Muscle layer of colon (tissue), 2 donors: Measurements from ENCODE around the gene THSD7B.

Experiments
- H3K27ac ChIP-seq: one replicate; pipeline ENCODE4 v1.7.0; 2013; ENCODE audit warnings: low read depth, mild to moderate bottlenecking, low read length, moderate library complexity
- H3K27me3 ChIP-seq, 2 donors: one replicate each; pipeline ENCODE4 v1.7.0; 2013; ENCODE audit warnings: low read length in 2 of 2, mild to moderate bottlenecking in 2 of 2; ENCODE audit not compliant: insufficient read depth in 2 of 2, control insufficient read depth in 1 of 2
- H3K36me3 ChIP-seq: one replicate; pipeline ENCODE4 v1.7.0; 2013; ENCODE audit warnings: mild to moderate bottlenecking, low read length; ENCODE audit not compliant: insufficient read depth
- H3K4me1 ChIP-seq: one replicate; pipeline ENCODE4 v1.7.0; 2013; ENCODE audit warnings: mild to moderate bottlenecking, low read length; ENCODE audit not compliant: insufficient read depth
- H3K4me3 ChIP-seq, 2 donors: one replicate each; pipeline ENCODE4 v1.7.0; 2013; ENCODE audit warnings: low read length in 2 of 2, low read depth in 1 of 2, mild to moderate bottlenecking in 1 of 2, moderate library complexity in 1 of 2
- H3K9ac ChIP-seq: one replicate; pipeline ENCODE4 v1.7.0; 2013; ENCODE audit warnings: low read length
- H3K9me3 ChIP-seq: one replicate; pipeline ENCODE4 v1.7.0; 2013; ENCODE audit warnings: mild to moderate bottlenecking, low read length
- donor health status: abdominal sarcoma.
- donor health status: Adenocarcinoma of cecum.

THSD7B gene

GRCh38 chr2:136901732-136902131 is 136.4 kb downstream of the THSD7B start:
- Histone ChIP-seq H3K4me3 (no peak overlapping the region), H3K27ac (no peak overlapping the region), H3K4me1 (no peaks in the 10 kb centered on the region), H3K9me3 (no peaks in the 10 kb centered on the region), H3K27me3 (no peaks in the 10 kb centered on the region), H3K36me3 (no peaks in the 10 kb centered on the region), H3K9ac (no peak overlapping the region)

- Histone ChIP-seq H3K9me3 (no peaks in the 10 kb centered on the region), H3K4me3 (no peak overlapping the region), H3K27me3 (no peaks in the 10 kb centered on the region), H3K36me3 (no peaks in the 10 kb centered on the region), H3K27ac (no peak overlapping the region), H3K9ac (no peak overlapping the region), H3K4me1 (no peaks in the 10 kb centered on the region)
These were observed 140.4 kb downstream of the THSD7B start for GRCh38 chr2:136905779-136906178.

- Histone ChIP-seq H3K9ac (no peak overlapping the region), H3K4me3 (no peak overlapping the region), H3K4me1 (no peaks in the 10 kb centered on the region), H3K36me3 (no peaks in the 10 kb centered on the region), H3K27me3 (no peaks in the 10 kb centered on the region), H3K9me3 (no peaks in the 10 kb centered on the region), H3K27ac (no peak overlapping the region)
These were observed 144.4 kb downstream of the THSD7B start for GRCh38 chr2:136909777-136910176.

- Histone ChIP-seq H3K27ac (no peak overlapping the region), H3K36me3 (no peaks in the 10 kb centered on the region), H3K9me3 (no peaks in the 10 kb centered on the region), H3K9ac (no peak overlapping the region), H3K4me1 (no peaks in the 10 kb centered on the region), H3K27me3 (no peaks in the 10 kb centered on the region), H3K4me3 (no peak overlapping the region)
These were observed 150.8 kb downstream of the THSD7B start for GRCh38 chr2:136916131-136916530.

GRCh38 chr2:136917411-136917881 is 152.1 kb downstream of the THSD7B start:
- H3K4me3 ChIP-seq = no peak overlapping the region
- H3K4me1 ChIP-seq = no peaks in the 10 kb centered on the region
- H3K9me3 ChIP-seq = no peaks in the 10 kb centered on the region
- no peak overlapping the region for H3K27ac ChIP-seq
- no peaks in the 10 kb centered on the region for H3K36me3 ChIP-seq
- no peaks in the 10 kb centered on the region for H3K27me3 ChIP-seq
- no peak overlapping the region for H3K9ac ChIP-seq

GRCh38 chr2:136919682-136920081 is 154.3 kb downstream of the THSD7B start:
- Histone ChIP-seq H3K4me3 (no peak overlapping the region), H3K9ac (no peak overlapping the region), H3K27ac (no peak overlapping the region), H3K27me3 (no peaks in the 10 kb centered on the region), H3K36me3 (no peaks in the 10 kb centered on the region), H3K4me1 (no peaks in the 10 kb centered on the region), H3K9me3 (no peaks in the 10 kb centered on the region)

- Histone ChIP-seq H3K27ac (no peak overlapping the region), H3K9ac (no peak overlapping the region), H3K36me3 (no peaks in the 10 kb centered on the region), H3K4me3 (no peak overlapping the region), H3K9me3 (no peaks in the 10 kb centered on the region), H3K27me3 (no peaks in the 10 kb centered on the region), H3K4me1 (no peaks in the 10 kb centered on the region)
These were observed 155.4 kb downstream of the THSD7B start for GRCh38 chr2:136920652-136921333.

- Histone ChIP-seq H3K4me1 (no peaks in the 10 kb centered on the region), H3K9me3 (no peaks in the 10 kb centered on the region), H3K9ac (no peak overlapping the region), H3K36me3 (no peaks in the 10 kb centered on the region), H3K27me3 (no peaks in the 10 kb centered on the region), H3K27ac (no peak overlapping the region), H3K4me3 (no peak overlapping the region)
These were observed 161.8 kb downstream of the THSD7B start for GRCh38 chr2:136927156-136927555.

GRCh38 chr2:136929531-136929930 is 164.2 kb downstream of the THSD7B start:
- Histone ChIP-seq H3K9ac (no peak overlapping the region), H3K36me3 (no peaks in the 10 kb centered on the region), H3K9me3 (no peaks in the 10 kb centered on the region), H3K27ac (no peak overlapping the region), H3K4me3 (no peak overlapping the region), H3K27me3 (no peaks in the 10 kb centered on the region), H3K4me1 (no peaks in the 10 kb centered on the region)

- H3K4me3 ChIP-seq = no peak overlapping the region
- H3K4me1 ChIP-seq = no peaks in the 10 kb centered on the region
- no peak overlapping the region for H3K27ac ChIP-seq
- no peak overlapping the region for H3K9ac ChIP-seq
- H3K36me3 ChIP-seq = no peaks in the 10 kb centered on the region
- H3K27me3 ChIP-seq = no peaks in the 10 kb centered on the region
- no peaks in the 10 kb centered on the region for H3K9me3 ChIP-seq
These were observed 167.4 kb downstream of the THSD7B start for GRCh38 chr2:136932700-136933099.

GRCh38 chr2:136935119-136935518 is 169.8 kb downstream of the THSD7B start:
- Histone ChIP-seq H3K9ac (no peak overlapping the region), H3K9me3 (no peaks in the 10 kb centered on the region), H3K4me3 (no peak overlapping the region), H3K36me3 (no peaks in the 10 kb centered on the region), H3K27ac (no peak overlapping the region), H3K27me3 (no peaks in the 10 kb centered on the region), H3K4me1 (no peaks in the 10 kb centered on the region)

GRCh38 chr2:136956050-136956449 is 190.7 kb downstream of the THSD7B start:
- no peak overlapping the region for H3K4me3 ChIP-seq
- no peaks in the 10 kb centered on the region for H3K4me1 ChIP-seq
- H3K36me3 ChIP-seq = no peaks in the 10 kb centered on the region
- no peak overlapping the region for H3K9ac ChIP-seq
- H3K9me3 ChIP-seq = no peaks in the 10 kb centered on the region
- H3K27me3 ChIP-seq = no peaks in the 10 kb centered on the region
- no peak overlapping the region for H3K27ac ChIP-seq
